Smooth muscle cell (in vitro differentiated cells): ENCODE measurements around the gene SAFB. TPM values are rescaled to one million over a fixed set of nuclear protein-coding genes. Genes with fewer than 3 reads are reported as not detected.

Experiments used
- DNase-seq: peaks from one replicate; lab custom pipeline; 2025; ENCODE audit not compliant: unreplicated experiment; lab: John Stamatoyannopoulos, UW
- H2AFZ ChIP-seq: fragments of 200-600 bp; sonication (generic); 2 replicates; pipeline ENCODE4 v1.6.0; 2016; ENCODE audit warnings: antibody characterized with exemption, low read depth, mild to moderate bottlenecking
- H3F3A ChIP-seq: fragments of 200-600 bp; sonication (generic); 2 replicates; pipeline ENCODE4 v1.6.0; 2017; ENCODE audit warnings: antibody characterized with exemption, low read depth
- H3K27ac ChIP-seq: fragments of 200-600 bp; sonication (generic); 2 replicates; pipeline ENCODE4 v1.5.1; 2016; ENCODE audit warnings: low read depth, mild to moderate bottlenecking
- H3K27me3 ChIP-seq: fragments of 200-600 bp; sonication (generic); 2 replicates; pipeline ENCODE4 v1.6.1; 2016; ENCODE audit warnings: low read depth, mild to moderate bottlenecking
- H3K36me3 ChIP-seq: fragments of 200-600 bp; sonication (generic); 2 replicates; pipeline ENCODE4 v1.5.1; 2016; ENCODE audit warnings: low read depth
- H3K4me1 ChIP-seq: fragments of 200-600 bp; sonication (generic); 2 replicates; pipeline ENCODE4 v1.5.1; 2016; ENCODE audit warnings: low read depth
- H3K4me2 ChIP-seq: fragments of 200-600 bp; sonication (generic); 2 replicates; pipeline ENCODE4 v1.6.0; 2016; ENCODE audit warnings: mild to moderate bottlenecking
- H3K4me3 ChIP-seq: fragments of 200-600 bp; sonication (generic); 2 replicates; pipeline ENCODE4 v1.5.1; 2016; ENCODE audit warnings: mild to moderate bottlenecking
- H3K79me2 ChIP-seq: fragments of 200-600 bp; sonication (generic); 2 replicates; pipeline ENCODE4 v1.6.0; 2016; ENCODE audit warnings: low read depth, mild to moderate bottlenecking
- H3K9ac ChIP-seq: fragments of 200-600 bp; sonication (generic); 2 replicates; pipeline ENCODE4 v1.6.0; 2016; ENCODE audit warnings: low read depth
- H3K9me3 ChIP-seq: fragments of 200-600 bp; sonication (generic); replicated peaks from 2 replicates; pipeline ENCODE4 v1.5.1; 2016; ENCODE audit warnings: low read depth
- H4K20me1 ChIP-seq: fragments of 200-600 bp; sonication (generic); 2 replicates; pipeline ENCODE4 v1.6.0; 2016; ENCODE audit warnings: low read depth
- WGBS: methylation state at CpG from one replicate; pipeline ENCODE4 v1.1.7; 2016; ENCODE audit warnings: low lambda C conversion rate; 5-methylcytosine and 5-hydroxymethylcytosine counted together
- polyA plus RNA-seq: library from polyadenylated mRNA; unstranded; fragments of >200 nt; fragmentation: Nextera tagmentation; extraction: Ambion mirVana; gene quantifications from 2 replicates; pipeline ENCODE4 v1.2.1, GENCODE V29; 2016
- total RNA-seq: library from RNA; depleted of rRNA; stranded (reverse); fragments of >200 nt; gene quantifications from 2 replicates; pipeline ENCODE4 v1.2.3, GENCODE V29; 2014
- TF ChIP-seq, protein P1 (sequence below): fragments of 200-600 bp; sonication (generic); IDR thresholded peaks from 2 replicates; pipeline ENCODE4 v1.5.1; 2017; ENCODE audit warnings: borderline replicate concordance, mild to moderate bottlenecking, antibody characterized with exemption; ENCODE audit not compliant: insufficient read depth, poor library complexity, severe bottlenecking

SAFB gene
- total and polyA plus RNA-seq, 2 experiments from 2014 or later, result 22.8 to 74.3 TPM

DNA sequence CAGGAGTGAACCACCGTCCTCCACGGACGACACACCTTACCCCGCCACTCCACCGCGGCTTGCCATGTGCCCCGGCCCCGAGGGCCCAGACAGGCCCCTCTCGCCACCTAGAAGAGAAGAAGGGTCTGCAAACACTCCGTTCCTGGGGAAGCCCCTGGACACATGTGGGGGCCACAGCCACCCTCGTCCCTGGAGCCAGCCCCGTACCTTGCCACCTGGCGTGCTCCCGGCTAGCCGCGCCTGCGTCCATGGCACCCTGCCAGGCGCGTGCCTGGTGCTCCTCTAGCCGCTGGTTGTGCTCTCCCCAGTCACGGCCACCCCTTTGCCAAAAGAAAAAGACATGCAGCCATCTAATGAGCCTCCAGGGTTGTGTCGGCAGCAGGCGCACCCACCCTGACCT lies 35.2 kb upstream of the SAFB start:
- Histone ChIP-seq H3K27ac (no peak overlapping the region), H2AFZ (no peak overlapping the region), H3K4me2 (no peak overlapping the region), H3K9me3 (no peaks in the 10 kb centered on the region), H3K36me3 (peaks cover 4% of the 10 kb centered on the region), H3F3A (no peaks in the 10 kb centered on the region), H3K27me3 (no peaks in the 10 kb centered on the region), H3K9ac (no peak overlapping the region), H3K79me2 (no peaks in the 10 kb centered on the region), H3K4me1 (peaks cover 13% of the 10 kb centered on the region), H4K20me1 (peaks cover 21% of the 10 kb centered on the region), H3K4me3 (no peak overlapping the region)
- WGBS, result 97% methylated on average over 23 of the region's 23 CpGs
- TF ChIP-seq, protein P1, sequence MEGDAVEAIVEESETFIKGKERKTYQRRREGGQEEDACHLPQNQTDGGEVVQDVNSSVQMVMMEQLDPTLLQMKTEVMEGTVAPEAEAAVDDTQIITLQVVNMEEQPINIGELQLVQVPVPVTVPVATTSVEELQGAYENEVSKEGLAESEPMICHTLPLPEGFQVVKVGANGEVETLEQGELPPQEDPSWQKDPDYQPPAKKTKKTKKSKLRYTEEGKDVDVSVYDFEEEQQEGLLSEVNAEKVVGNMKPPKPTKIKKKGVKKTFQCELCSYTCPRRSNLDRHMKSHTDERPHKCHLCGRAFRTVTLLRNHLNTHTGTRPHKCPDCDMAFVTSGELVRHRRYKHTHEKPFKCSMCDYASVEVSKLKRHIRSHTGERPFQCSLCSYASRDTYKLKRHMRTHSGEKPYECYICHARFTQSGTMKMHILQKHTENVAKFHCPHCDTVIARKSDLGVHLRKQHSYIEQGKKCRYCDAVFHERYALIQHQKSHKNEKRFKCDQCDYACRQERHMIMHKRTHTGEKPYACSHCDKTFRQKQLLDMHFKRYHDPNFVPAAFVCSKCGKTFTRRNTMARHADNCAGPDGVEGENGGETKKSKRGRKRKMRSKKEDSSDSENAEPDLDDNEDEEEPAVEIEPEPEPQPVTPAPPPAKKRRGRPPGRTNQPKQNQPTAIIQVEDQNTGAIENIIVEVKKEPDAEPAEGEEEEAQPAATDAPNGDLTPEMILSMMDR, result no peak
- no peak for DNase-seq

DNA sequence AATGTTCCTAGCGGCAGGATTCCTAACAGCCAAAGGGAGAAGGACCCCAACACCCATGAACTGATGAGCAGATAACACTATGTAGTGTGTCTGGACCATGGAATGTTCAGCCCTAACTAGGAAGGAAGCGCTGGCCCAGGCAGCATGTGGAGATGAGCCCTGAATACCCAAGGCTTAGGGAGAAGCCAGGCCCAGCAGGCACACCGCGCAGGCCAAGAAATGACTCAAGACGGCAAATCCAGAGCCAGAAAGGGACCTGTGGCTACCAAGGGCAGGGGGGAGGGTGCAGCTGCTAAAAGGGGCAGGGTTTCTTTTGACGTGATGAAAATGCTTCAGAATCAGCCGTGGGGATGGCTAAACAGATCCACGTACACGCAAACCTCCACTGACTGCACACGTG lies 34.4 kb upstream of the SAFB start:
- Histone ChIP-seq H3K9me3 (no peaks in the 10 kb centered on the region), H2AFZ (no peak overlapping the region), H3K36me3 (peaks cover 4% of the 10 kb centered on the region), H3F3A (no peaks in the 10 kb centered on the region), H3K9ac (no peak overlapping the region), H3K27ac (no peak overlapping the region), H3K27me3 (no peaks in the 10 kb centered on the region), H3K4me1 (peaks cover 13% of the 10 kb centered on the region), H3K4me2 (no peak overlapping the region), H3K79me2 (no peaks in the 10 kb centered on the region), H3K4me3 (no peak overlapping the region), H4K20me1 (peaks cover 21% of the 10 kb centered on the region)
- no peak for DNase-seq
- WGBS, result 94% methylated on average over 10 of the region's 10 CpGs
- TF ChIP-seq, protein P1, result no peak

DNA sequence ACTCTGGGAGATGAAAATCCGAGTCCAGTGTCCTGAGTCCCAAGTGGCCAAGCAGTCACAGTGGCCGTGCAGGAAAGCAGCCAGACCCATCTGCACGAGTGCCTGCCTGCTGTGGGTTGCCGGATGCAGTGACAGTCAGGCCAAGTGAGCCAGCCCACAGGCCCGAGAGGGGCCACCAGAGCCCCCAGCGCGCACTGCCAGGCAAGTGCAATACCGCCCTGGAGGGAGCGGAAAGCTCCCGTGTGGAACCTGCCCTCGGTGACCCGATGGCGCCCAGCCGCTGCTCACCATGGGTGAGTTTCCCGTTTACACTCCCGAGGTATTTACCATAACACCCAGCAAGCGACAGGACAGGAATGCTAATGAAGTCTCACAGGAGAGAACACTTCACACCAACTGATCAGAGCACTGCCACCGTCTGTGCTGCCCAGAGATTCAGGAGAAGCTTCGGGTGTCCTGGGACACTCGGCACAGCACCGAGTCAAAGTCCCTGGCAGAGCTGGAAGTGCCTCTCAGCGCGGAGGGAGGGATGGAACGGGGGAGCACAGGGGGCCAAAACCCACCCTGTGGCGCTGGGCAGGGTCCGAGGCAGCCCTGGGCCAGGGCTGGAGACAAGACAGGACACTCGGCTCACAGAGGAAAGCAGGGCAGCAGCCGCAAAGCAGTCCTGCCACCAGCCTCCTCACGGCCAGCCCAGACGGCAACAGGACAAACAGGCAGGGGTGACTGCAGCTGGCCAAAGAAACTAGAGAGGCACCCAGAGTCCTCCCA lies 33.8 kb upstream of the SAFB start:
- DNase-seq, result no peak
- no peak overlapping the region for H2AFZ ChIP-seq
- no peaks in the 10 kb centered on the region for H3F3A ChIP-seq
- H3K27ac ChIP-seq, result no peak overlapping the region
- no peaks in the 10 kb centered on the region for H3K27me3 ChIP-seq
- H3K9ac ChIP-seq, result no peak overlapping the region
- peaks cover 4% of the 10 kb centered on the region for H3K36me3 ChIP-seq
- WGBS, result 93% methylated on average over 30 of the region's 30 CpGs
- H3K4me3 ChIP-seq, result no peak overlapping the region
- TF ChIP-seq, protein P1, result no peak
- no peaks in the 10 kb centered on the region for H3K79me2 ChIP-seq
- H4K20me1 ChIP-seq, result peaks cover 21% of the 10 kb centered on the region
- H3K4me1 ChIP-seq, result peaks cover 13% of the 10 kb centered on the region
- H3K4me2 ChIP-seq, result no peak overlapping the region
- H3K9me3 ChIP-seq, result no peaks in the 10 kb centered on the region

DNA sequence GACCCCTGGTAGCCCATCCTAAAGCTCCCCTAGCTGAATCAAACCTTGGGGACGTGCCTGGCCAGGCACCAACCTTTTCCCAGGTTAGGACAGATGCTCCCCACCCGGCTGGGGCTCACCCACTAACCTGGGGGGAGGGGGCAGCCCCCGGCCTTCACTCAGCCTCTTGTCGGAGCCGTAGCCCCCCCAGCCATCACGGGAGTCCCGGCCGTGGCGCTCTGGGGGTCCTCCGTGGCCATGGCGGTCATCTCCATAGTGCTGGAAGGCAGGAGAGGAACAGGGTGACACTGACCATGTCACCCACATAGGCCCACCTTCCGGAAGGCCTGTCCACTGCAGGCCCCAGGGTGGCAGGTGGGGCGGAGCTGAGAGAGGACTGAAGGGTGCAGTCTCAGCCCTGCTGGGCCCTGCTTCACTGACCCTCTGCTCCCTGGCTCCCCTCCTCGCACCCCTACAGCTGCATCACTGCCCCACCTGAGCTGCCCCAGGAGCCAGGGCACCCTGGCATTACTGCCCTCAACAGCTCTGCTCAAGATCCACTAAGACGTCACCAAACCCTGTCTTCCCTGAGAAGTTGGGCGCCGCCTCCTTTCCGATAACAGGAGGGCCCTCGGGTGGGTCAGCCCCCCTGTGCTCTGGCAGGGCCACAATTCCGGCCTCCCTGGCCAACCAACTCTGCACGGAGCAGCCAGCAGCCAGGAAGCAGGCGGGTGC lies 32.6 kb upstream of the SAFB start:
- H3K4me3 ChIP-seq, result no peak overlapping the region
- no peak overlapping the region for H3K4me2 ChIP-seq
- H2AFZ ChIP-seq, result no peak overlapping the region
- no peaks in the 10 kb centered on the region for H3F3A ChIP-seq
- no peaks in the 10 kb centered on the region for H3K27me3 ChIP-seq
- 98% methylated on average over 22 of the region's 22 CpGs for WGBS
- no peaks in the 10 kb centered on the region for H3K79me2 ChIP-seq
- peaks cover 21% of the 10 kb centered on the region for H4K20me1 ChIP-seq
- peaks cover 12% of the 10 kb centered on the region for H3K4me1 ChIP-seq
- TF ChIP-seq, protein P1, result no peak
- H3K27ac ChIP-seq, result no peak overlapping the region
- H3K36me3 ChIP-seq, result peaks cover 4% of the 10 kb centered on the region
- no peaks in the 10 kb centered on the region for H3K9me3 ChIP-seq
- DNase-seq, result no peak
- no peak overlapping the region for H3K9ac ChIP-seq
